GM21360 (cell line): ENCODE data around the gene CTNND2.

Experiments
- ATAC-seq: cut with Tn5 transposase; IDR thresholded peaks from one replicate; pipeline ENCODE4 v1.9.1; 2021; ENCODE audit warnings: mild to moderate bottlenecking, moderate library complexity; ENCODE audit not compliant: unreplicated experiment

The CTNND2 gene

GRCh38 chr5:11790201-11790600 is 114.0 kb downstream of the CTNND2 start:
- no peak for ATAC-seq

DNA sequence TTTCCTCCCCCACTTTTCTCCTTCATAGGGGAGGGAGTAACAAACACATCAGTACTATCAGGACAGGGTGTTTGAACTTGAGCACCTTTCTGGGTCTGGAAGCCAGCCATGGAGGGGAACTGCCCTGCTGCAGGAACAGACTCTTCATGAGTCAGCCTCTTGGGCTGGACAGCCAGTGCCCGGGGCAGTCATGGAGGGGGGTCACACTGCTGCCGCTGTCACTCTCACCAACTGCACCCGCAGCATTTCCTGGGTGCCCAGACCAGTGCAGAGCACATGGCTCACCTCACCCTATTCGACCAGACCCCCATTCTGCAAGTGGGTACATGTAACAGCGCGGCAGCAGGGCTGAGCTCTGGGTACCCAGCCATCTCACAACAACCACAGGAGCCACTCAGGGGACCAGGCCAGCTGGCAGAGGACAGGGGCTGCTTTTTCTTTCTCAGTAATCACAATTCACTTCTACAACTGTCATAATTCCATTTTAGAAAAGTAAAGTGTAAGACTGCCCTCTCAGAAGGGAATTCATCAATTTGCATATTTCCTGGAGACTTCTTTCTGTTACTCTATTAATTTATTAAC is 118.4 kb downstream of the CTNND2 start:
- ATAC-seq, result no peak

DNA sequence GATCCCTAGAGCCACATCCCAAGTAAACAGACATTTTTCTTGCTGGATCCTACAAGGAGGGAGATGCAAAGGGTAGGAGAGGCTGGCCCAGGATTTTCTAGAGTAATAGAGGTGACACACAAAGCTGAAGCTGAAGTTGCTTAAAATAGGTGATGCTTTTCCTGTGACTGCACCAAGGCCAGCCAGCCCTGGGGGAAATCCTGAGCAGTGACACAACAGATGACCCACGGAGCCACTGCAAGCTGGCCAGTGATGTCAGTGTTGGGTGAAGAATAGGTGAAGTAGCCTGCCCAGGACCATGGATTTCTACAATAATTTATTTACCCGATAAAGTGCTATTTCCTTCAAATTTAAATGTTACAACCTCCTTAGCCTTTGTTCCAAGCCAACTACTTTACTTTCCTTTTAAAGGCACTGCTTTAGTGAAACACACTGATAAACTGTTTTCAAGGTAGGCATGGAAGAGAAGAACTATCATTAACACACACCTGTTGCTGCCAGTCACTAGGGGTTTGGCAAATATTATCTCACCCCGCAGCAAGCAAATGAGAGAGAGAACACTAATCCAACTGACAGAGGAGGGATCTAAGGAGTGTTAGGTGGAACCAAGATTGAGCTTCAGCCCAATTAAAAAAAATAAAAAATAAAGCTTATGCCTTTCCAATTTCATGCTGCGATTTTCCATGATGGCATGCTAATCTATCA is 123.5 kb downstream of the CTNND2 start:
- ATAC-seq, result no peak

- no peak for ATAC-seq
These were observed 127.2 kb downstream of the CTNND2 start for GRCh38 chr5:11777096-11777495.

DNA sequence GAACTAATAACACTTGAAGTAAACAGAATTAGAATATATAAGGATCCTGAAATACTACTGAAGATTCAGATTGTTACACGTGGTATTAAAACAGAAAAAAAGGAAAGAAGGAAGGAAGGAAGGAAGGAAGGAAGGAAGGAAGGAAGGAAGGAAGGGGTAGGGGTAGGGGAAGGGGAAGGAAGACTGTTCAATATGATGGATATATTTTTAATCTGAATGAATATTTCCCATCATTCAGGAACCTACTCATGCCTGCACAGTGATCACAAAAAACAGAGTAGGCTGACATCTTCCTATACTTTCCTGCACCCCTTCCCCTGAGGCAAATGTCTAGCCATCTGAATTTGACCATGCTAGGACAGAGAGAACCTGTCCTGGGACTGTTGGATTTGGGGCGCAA is 133.9 kb downstream of the CTNND2 start:
- ATAC-seq, result no peak

DNA sequence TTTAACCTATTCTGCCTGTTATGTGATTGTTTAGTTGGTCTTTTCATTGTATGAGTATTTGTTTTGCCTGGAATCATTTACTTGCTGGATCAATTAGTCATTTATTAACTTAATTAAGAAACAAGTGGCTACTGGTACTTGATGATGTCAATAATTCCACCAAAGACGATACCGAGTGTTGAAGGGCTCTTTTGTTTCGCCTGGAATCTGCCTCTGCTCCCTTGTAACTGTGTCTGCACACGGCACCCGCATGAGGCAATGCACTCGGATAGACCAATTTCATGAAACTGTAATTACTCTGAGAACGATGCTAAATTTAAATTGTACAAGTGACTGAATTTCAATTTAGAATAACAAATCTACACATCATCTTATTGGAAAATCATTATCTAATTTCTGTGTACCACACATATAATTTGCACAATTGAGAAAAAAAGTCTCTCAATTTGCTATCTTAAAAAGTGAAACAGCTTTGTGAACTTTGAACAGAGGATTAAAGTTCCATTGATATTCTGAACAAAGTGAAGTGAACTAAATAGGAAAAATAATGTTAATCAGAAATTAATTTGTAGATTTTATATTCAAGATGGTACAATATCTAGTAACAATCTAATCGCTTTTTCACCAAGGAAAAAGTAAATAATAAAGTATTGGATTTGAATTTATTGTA is 143.2 kb downstream of the CTNND2 start:
- no peak for ATAC-seq

DNA sequence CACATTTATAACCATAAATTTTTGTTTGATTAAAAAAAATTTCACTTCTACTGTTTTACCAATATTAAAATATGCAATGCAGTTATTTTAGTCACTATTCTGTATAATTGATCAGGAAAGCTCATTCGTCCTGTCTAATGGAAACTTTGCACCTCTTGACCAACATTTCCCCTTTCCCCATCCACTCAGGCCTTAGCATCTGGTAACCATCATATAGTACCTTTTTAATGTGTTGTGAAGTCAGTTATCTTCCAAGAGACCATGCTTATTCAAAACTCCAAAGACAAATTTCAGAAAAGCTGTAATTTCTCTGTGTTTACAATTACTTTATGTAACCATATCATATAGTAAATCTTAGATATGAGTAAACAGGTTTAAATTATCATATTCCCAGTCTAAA is 145.9 kb downstream of the CTNND2 start:
- no peak for ATAC-seq

- no peak for ATAC-seq
These were observed 146.6 kb downstream of the CTNND2 start for GRCh38 chr5:11757661-11758060.

- no peak for ATAC-seq
These were observed 167.2 kb downstream of the CTNND2 start for GRCh38 chr5:11737010-11737409.

DNA sequence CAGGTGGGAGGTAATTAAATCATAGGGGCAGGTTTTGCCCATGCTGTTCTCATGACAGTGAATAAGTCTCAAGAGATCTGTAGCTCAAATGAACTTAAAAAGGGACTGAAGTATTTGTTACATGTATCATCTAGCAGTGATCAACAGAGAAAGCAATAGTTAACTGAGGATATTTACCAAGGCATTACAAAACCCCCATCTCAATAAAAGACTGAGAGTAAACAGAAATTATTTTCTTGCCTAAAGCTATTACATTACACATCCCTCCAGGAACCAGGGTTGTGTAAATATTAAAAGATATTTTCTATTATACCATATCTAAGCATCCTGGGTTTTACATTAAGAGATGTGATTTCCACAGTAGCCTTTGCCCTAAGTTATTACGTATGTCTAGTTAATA is 169.9 kb downstream of the CTNND2 start:
- no peak for ATAC-seq

GRCh38 chr5:11733840-11734192 is 170.4 kb downstream of the CTNND2 start:
- ATAC-seq, result no peak

DNA sequence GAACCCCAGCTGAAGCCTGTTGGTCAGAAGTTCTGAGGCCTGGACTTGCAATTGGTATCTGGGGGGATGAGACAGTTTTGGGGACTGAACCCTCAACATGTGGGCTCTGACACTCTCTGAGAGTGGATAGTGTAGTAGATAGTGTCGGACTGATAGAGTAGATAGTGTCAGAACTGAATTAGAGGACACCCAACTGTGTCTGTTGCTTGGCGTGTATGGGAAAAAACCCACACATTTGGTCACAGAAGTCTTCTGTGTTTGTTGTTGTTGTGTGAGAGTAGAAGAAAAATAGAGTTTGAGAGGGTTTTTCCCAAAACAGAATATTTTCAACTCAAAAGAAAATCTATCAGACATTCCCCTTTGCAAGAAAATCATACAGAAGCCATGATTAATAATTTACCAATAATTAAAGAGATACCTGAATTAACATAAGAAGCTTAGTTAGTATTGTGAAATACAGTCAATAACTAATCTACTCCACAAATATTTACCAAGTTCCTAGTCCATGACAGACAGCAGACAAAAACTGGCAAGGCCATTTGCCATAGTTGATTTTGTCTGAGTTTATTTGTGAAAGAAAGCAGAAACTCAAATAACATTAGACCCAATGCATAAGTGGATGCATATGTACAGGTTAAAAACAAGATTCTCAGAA is 170.9 kb downstream of the CTNND2 start:
- ATAC-seq, result no peak

DNA sequence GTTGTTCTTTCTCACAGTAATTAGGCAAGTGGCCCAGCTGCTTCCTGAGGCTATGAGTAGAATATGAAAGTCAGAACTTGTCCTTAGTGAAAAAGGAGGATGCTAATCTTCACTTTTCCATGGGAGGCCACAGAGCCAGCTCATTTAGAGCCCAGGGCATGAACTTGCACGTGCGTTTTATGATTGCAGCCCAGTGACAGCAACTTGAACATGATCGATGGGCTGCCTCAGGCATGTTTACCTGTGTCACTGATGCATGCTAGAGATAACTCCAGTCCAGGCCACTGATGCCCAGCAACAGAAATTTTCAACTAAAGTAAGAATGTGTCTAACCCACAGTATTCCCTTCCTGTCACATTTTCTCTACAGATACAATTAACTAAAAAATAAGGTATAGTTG is 179.3 kb downstream of the CTNND2 start:
- no peak for ATAC-seq

DNA sequence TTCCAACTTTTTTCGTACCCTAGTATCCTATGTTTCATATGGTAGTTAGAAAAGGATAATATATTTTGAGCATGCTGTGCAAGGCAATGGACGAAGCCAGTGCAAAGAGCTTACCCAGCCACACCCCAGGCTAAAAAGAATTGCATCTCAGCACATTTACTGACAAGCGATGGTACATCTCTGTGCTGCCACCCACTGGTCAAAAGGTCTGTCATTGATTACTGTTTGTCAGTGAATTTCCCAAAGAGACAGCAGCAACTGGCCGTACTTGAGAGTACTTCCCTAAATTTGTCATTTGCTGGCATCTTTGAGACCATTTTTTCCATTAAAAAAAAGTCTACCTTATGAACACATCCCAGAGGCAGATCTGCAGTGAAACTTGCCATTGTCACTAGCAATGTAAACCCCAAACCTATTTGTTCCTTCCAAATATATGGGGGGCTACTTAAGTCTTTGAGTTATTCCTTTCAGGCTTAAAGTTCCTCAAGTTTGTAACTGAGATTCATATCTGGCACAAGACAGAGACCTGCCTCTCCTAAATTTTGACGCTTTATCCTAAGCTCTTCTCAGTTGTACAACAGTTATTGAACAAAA is 184.3 kb downstream of the CTNND2 start:
- no peak for ATAC-seq

- ATAC-seq, result no peak
These were observed 188.6 kb downstream of the CTNND2 start for GRCh38 chr5:11715461-11716196.

- ATAC-seq, result no peak
These were observed 192.3 kb downstream of the CTNND2 start for GRCh38 chr5:11711932-11712331.

GRCh38 chr5:11709021-11709420 is 195.2 kb downstream of the CTNND2 start:
- no peak for ATAC-seq

DNA sequence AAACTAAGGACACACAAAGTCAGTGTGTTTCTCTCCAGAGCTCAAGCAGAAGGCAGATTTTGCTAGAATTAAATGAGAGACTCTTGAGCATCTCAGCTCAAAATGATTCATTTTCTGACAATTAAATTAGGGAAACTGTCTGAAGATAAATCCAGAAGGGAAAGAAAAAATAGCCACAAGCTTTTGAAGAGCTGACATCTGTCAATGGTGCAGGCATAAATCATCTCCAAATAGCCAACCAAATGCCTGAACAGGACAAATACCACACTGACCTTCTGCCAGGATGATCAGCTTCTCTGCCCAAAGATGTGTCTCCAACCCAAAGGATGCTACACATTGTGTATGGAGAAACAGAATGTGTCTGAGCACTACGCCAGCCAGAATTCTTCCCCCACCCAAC is 199.3 kb downstream of the CTNND2 start:
- no peak for ATAC-seq

- ATAC-seq, result no peak
These were observed 203.9 kb downstream of the CTNND2 start for GRCh38 chr5:11700391-11700790.

DNA sequence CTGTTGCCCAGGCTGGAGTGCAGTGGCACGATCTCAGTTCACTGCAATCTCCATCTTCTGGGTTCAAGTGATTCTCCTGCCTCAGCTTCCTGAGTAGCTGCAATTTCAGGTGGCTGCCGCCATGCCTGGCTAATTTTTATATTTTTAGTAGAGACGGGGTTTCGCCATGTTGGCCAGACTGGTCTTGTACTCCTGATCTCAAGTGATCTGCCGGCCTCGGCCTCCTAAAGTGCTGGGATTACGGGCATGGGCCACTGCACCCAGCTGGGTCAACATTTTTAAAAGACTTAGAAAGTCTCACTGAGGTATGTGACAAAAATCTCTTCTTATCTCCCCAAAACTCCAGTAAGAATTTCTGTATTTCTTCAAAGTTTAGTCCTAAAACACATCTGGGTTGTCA is 211.6 kb downstream of the CTNND2 start:
- no peak for ATAC-seq

GRCh38 chr5:11687498-11687897 is 216.7 kb downstream of the CTNND2 start:
- ATAC-seq, result no peak
